GM23248 (cell line): Measurements from ENCODE around the gene PHTF1.

Source experiments
- EZH2 ChIP-seq: fragments of 200-600 bp; sonication (generic); IDR thresholded peaks from 2 replicates; pipeline ENCODE4 v1.6.1; 2018; ENCODE audit warnings: antibody characterized with exemption, mild to moderate bottlenecking; ENCODE audit not compliant: insufficient read depth, poor library complexity, severe bottlenecking
- EZH2phosphoT487 ChIP-seq: fragments of 200-600 bp; sonication (generic); IDR thresholded peaks from 2 replicates; pipeline ENCODE4 v1.6.1; 2018; ENCODE audit warnings: antibody characterized with exemption, moderate library complexity, mild to moderate bottlenecking, low read depth; ENCODE audit not compliant: insufficient read depth

- no peak for TF ChIP-seq EZH2
- no peak for TF ChIP-seq EZH2phosphoT487
Measured at GRCh38 chr1:113648478-113648877, 110.8 kb downstream of the PHTF1 start.
